Measurements from ENCODE around the gene PTPN13. TPM values are rescaled to one million over a fixed set of nuclear protein-coding genes. Genes with fewer than 3 reads are reported as not detected.
A peak's percentile ranks its signal among the peaks of the same experiment; 100 is the strongest.

PTPN13 gene
- total and polyA plus RNA-seq, 2 donors from 2014 or later = 10.2 to 62.3 TPM

DNA sequence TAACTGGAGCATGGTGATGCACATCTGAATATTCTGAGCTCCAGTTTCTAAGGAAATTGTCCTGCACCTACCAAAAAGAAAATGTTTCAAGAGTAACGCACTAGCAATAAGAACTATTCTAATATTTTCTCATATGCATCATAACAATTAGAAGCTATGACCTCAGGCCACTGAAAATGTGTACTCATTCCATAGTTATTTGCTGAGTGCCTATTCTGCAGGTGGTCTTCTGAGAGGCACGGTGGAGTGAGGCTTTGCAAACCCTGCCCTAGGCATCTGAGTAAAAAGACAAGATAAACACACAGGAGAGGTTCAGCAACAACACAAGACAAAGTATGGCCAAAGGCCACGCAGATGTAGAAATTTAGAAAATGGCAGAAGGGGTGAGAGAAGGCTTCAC lies 231.4 kb downstream of the PTPN13 start:
- DNase-seq (no peak), FAIRE-seq (no peak)
- Histone ChIP-seq H3K9me3 (ENCODE audit: control insufficient read depth in 2 of 3, insufficient read depth in 1 of 3, low read length in 3 of 3) (no peaks in the 10 kb centered on the region), H3K27ac (ENCODE audit: low read depth in 2 of 2, low read length in 2 of 2) (no peak overlapping the region), H3K4me3 (ENCODE audit: low read length in 3 of 3) (no peak overlapping the region), H3K36me3 (ENCODE audit: control insufficient read depth in 2 of 3, insufficient read depth in 3 of 3, low read length in 3 of 3) (no peaks in the 10 kb centered on the region), H3K4me1 (ENCODE audit: control insufficient read depth in 2 of 3, insufficient read depth in 2 of 3, low read depth in 1 of 3, low read length in 3 of 3) (no peaks in the 10 kb centered on the region), H3K27me3 (ENCODE audit: control insufficient read depth, insufficient read depth, low read length) (no peaks in the 10 kb centered on the region), H3K9ac (ENCODE audit: low read length in 3 of 3) (no peak overlapping the region)
- intact Hi-C loops (cut with DNase I) = no loop called here
- TF ChIP-seq, protein P1, sequence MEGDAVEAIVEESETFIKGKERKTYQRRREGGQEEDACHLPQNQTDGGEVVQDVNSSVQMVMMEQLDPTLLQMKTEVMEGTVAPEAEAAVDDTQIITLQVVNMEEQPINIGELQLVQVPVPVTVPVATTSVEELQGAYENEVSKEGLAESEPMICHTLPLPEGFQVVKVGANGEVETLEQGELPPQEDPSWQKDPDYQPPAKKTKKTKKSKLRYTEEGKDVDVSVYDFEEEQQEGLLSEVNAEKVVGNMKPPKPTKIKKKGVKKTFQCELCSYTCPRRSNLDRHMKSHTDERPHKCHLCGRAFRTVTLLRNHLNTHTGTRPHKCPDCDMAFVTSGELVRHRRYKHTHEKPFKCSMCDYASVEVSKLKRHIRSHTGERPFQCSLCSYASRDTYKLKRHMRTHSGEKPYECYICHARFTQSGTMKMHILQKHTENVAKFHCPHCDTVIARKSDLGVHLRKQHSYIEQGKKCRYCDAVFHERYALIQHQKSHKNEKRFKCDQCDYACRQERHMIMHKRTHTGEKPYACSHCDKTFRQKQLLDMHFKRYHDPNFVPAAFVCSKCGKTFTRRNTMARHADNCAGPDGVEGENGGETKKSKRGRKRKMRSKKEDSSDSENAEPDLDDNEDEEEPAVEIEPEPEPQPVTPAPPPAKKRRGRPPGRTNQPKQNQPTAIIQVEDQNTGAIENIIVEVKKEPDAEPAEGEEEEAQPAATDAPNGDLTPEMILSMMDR (IDR thresholded peaks at IDR 0.05; ENCODE audit: borderline replicate concordance, extremely low read depth, insufficient read depth) = no peak

DNA sequence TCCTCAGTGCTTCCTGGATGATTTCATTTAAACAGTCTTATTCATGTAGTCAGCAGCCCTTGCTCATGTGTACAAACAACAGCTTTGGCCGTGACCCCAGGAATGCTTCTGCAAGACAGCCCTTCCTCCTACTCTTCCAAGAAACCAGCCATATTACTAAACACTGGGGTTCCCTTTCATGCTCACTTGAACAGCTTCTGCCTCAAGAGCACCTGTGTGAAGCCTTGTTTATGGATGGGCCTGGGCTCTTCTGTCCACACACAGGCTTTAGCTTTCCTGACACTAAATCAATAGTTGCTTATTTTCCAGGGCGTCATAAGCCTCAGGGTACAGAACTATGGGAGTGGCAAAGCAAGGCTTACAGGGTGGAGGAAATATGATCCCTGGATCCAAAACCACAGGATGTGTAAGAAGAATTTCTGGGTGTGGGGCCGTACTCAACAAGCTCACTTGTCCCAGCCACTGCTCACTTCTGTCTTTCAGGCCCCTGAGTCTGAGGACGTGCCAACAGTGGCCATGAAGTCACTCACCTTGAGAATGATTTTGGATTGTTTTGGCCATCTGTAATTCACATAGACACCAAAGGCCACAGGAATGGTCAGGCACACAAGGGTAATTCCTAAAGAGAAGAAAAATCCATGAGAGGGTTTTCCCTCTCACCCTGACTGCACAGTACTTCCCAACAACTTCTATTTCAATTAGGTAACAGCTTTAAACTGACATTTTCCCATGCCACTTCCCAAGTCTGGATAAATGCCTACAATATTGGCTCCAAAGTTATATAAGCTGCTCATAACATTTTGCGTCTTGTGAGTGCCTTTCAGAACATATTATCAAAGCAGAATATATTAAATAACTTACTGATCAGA lies 237.4 kb downstream of the PTPN13 start:
- peak overlapping the region in 1 of 2 donors; percentile 3 for H3K27ac ChIP-seq (ENCODE audit: low read depth in 2 of 2, low read length in 2 of 2)
- no peak for FAIRE-seq

DNA sequence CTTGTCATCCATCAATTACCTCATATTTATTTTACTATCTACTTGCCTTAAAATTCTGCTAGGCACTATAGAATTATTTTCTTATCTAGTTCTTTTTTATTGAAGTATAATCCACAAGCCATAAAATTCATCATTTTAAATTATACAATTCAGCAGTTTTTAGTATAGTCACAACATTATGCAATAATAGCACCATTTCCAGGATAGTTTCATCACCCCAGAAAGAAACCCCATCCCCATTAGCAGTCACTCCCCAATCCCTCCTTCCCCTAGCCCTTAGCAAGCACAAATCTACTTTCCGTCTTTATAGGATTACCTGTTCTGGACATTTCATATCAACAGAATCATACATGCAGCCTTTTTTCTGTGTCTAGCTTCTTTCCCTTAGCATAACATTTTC lies 239.5 kb downstream of the PTPN13 start:
- DNase-seq = no peak
- no peaks in the 10 kb centered on the region for H3K27me3 ChIP-seq (ENCODE audit: control insufficient read depth, insufficient read depth, low read length)
- no peaks in the 10 kb centered on the region for H3K9me3 ChIP-seq (ENCODE audit: control insufficient read depth in 2 of 3, insufficient read depth in 1 of 3, low read length in 3 of 3)
- TF ChIP-seq, protein P1 (IDR thresholded peaks at IDR 0.05; ENCODE audit: borderline replicate concordance, extremely low read depth, insufficient read depth) = no peak
- peaks cover 0 to 3% (median 0%) of the 10 kb centered on the region in 3 donors for H3K4me1 ChIP-seq (ENCODE audit: control insufficient read depth in 2 of 3, insufficient read depth in 2 of 3, low read depth in 1 of 3, low read length in 3 of 3)
- no peak for FAIRE-seq
- no peak overlapping the region for H3K9ac ChIP-seq (ENCODE audit: low read length in 3 of 3)
- intact Hi-C loops (cut with DNase I) = no loop called here
- H3K4me3 ChIP-seq (ENCODE audit: low read length in 3 of 3) = no peak overlapping the region
- no peak overlapping the region for H3K27ac ChIP-seq (ENCODE audit: low read depth in 2 of 2, low read length in 2 of 2)
- H3K36me3 ChIP-seq (ENCODE audit: control insufficient read depth in 2 of 3, insufficient read depth in 3 of 3, low read length in 3 of 3) = no peaks in the 10 kb centered on the region

More for the DNA sequence above, 237.4 kb downstream of the PTPN13 start:
- intact Hi-C loops (cut with DNase I) = no loop called here
- H3K27me3 ChIP-seq (ENCODE audit: control insufficient read depth, insufficient read depth, low read length) = no peaks in the 10 kb centered on the region
- H3K36me3 ChIP-seq (ENCODE audit: control insufficient read depth in 2 of 3, insufficient read depth in 3 of 3, low read length in 3 of 3) = no peaks in the 10 kb centered on the region
- DNase-seq = peak in 2 of 5 donors; percentile 19 to 43
- H3K4me1 ChIP-seq (ENCODE audit: control insufficient read depth in 2 of 3, insufficient read depth in 2 of 3, low read depth in 1 of 3, low read length in 3 of 3) = peaks cover 0 to 3% (median 0%) of the 10 kb centered on the region in 3 donors
- TF ChIP-seq, protein P1 (IDR thresholded peaks at IDR 0.05; ENCODE audit: borderline replicate concordance, extremely low read depth, insufficient read depth) = no peak
- H3K9me3 ChIP-seq (ENCODE audit: control insufficient read depth in 2 of 3, insufficient read depth in 1 of 3, low read length in 3 of 3) = no peaks in the 10 kb centered on the region
- no peak overlapping the region for H3K9ac ChIP-seq (ENCODE audit: low read length in 3 of 3)
- H3K4me3 ChIP-seq (ENCODE audit: low read length in 3 of 3) = no peak overlapping the region

Measured in kidney (tissue), 14 donors.